ENCODE results near the gene MZT2B. TPM values are rescaled to one million over a fixed set of nuclear protein-coding genes. Genes with fewer than 3 reads are reported as not detected.
A peak's percentile ranks its signal among the peaks of the same experiment; 100 is the strongest.

The MZT2B gene
- total and polyA plus RNA-seq, 9 of the 15 experiments (the other 6 are each of a cell fraction or from before 2014, with no cell fraction given), result 5.1 to 435 (median 102) TPM

DNA sequence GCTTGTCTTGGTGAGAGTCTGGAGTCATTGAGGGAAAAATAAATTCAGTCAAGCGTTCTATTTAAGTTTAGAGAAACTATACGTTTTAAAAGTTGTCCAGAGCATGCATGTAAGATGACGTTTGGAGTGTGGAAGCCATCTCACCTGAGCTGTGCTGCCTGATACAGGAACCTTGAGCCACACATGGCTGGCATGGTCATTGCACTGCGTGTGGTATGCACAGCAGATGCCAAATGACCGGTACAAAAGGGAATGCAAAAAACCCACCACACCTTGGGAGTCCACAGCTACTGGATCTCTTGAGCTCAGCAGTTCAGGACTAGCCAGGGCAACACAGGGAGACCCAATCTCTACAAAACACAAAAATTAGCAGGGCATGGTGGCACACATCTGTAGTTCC is 4.3 kb downstream of the MZT2B start:
- peaks cover 33% of the 10 kb centered on the region for H3K79me2 ChIP-seq (ENCODE audit: control insufficient read depth, insufficient read depth, low read length)
- H2AFZ ChIP-seq (ENCODE audit: low read depth, low read length), result no peak overlapping the region
- H3K4me1 ChIP-seq (replicated peaks in 1 of 2; ENCODE audit: control insufficient read depth in 2 of 2, insufficient read depth in 2 of 2, low read length in 2 of 2), result peaks cover 9 to 36% of the 10 kb centered on the region in 2 experiments; a peak in 4 of 5 replicates
- BruUV-seq (replicated peaks), result no TSS peak
- TF ChIP-seq POLR2G (IDR thresholded peaks at IDR 0.05; ENCODE audit: low read depth, low read length) (0 out of 2 replicates have a peak, but pooled peaks have one; percentile 2), GATAD2A (IDR thresholded peaks at IDR 0.05) (no peak), HCFC1 (IDR thresholded peaks at IDR 0.05; ENCODE audit: low read depth, low read length) (no peak), ZEB2 (IDR thresholded peaks at IDR 0.05) (no peak), ZNF212 (CRISPR knock-in tag; IDR thresholded peaks at IDR 0.05) (no peak)
- intact Hi-C loops (cut with micrococcal nuclease) (loop anchor here (10.0 kb wide), 1 partner anchor 1298 kb away; no protein-coding TSS in a partner anchor), in situ Hi-C loops (cut with MboI) (no loop called here)
- ChIA-PET CTCF (ENCODE audit: low intra/inter-chr PET ratio) (no interaction called here), POLR2A (interaction anchor here (0.6 to 1.6 kb wide), 3 partner anchors 81 to 1301 kb away, joined by 3 to 7 read pairs (median 3); a partner anchor contains a TSS)
- H3K27ac ChIP-seq (ENCODE audit: extremely low read depth, low read depth, low read length), result no peak overlapping the region
- no peak for ATAC-seq
- no peak for FAIRE-seq
- H3K4me3 ChIP-seq, result no peak overlapping the region
- WGBS (ENCODE audit: insufficient coverage, low coverage, missing lambda C conversion rate), result 81% methylated on average over 5 of the region's 5 CpGs
- peaks cover 27% of the 10 kb centered on the region; the same call in 2 of the 3 replicates for H3K36me3 ChIP-seq (ENCODE audit: control insufficient read depth, insufficient read depth, low read length)
- no peak for DNase-seq (ENCODE audit: extremely low read depth in 1 of 4, low spot score in 3 of 4)
- H3K4me2 ChIP-seq (ENCODE audit: insufficient read depth, low read length), result no peak overlapping the region
- no peaks in the 10 kb centered on the region for H3K9me3 ChIP-seq (replicated peaks; ENCODE audit: control insufficient read depth, insufficient read depth, low read depth, low read length)
- no peaks in the 10 kb centered on the region for H4K20me1 ChIP-seq (replicated peaks; ENCODE audit: control insufficient read depth, insufficient read depth, low read length)
- no peak overlapping the region for H3K9ac ChIP-seq (ENCODE audit: insufficient read depth in 1 of 2, low read depth in 2 of 2, low read length in 2 of 2)
- H3K9me1 ChIP-seq (ENCODE audit: control insufficient read depth, insufficient read depth, low read length), result no peaks in the 10 kb centered on the region
- H3K27me3 ChIP-seq (ENCODE audit: control insufficient read depth in 2 of 2, insufficient read depth in 2 of 2, low read length in 2 of 2), result no peaks in the 10 kb centered on the region

GRCh38 chr2:130187268-130187667 is 5.2 kb downstream of the MZT2B start:
- ChIA-PET CTCF (ENCODE audit: low intra/inter-chr PET ratio) (no interaction called here), POLR2A (interaction anchor here (0.7 to 1.6 kb wide), 3 partner anchors 8 to 1300 kb away, joined by 3 to 7 read pairs (median 3); a partner anchor contains a TSS)
- H3K4me2 ChIP-seq (ENCODE audit: insufficient read depth, low read length), result no peak overlapping the region
- H2AFZ ChIP-seq (ENCODE audit: low read depth, low read length), result no peak overlapping the region
- H3K4me1 ChIP-seq (replicated peaks in 1 of 2; ENCODE audit: control insufficient read depth in 2 of 2, insufficient read depth in 2 of 2, low read length in 2 of 2), result peaks cover 9 to 30% of the 10 kb centered on the region in 2 experiments; a peak in 4 of 5 replicates
- ATAC-seq, result no peak
- H3K9me3 ChIP-seq (replicated peaks; ENCODE audit: control insufficient read depth, insufficient read depth, low read depth, low read length), result no peaks in the 10 kb centered on the region
- intact Hi-C loops (cut with micrococcal nuclease), result loop anchor here (10.0 kb wide), 1 partner anchor 1298 kb away; no protein-coding TSS in a partner anchor
- H3K27ac ChIP-seq (ENCODE audit: extremely low read depth, low read depth, low read length), result no peak overlapping the region
- H3K79me2 ChIP-seq (ENCODE audit: control insufficient read depth, insufficient read depth, low read length), result peaks cover 27% of the 10 kb centered on the region
- BruUV-seq (replicated peaks), result no TSS peak
- peaks cover 27% of the 10 kb centered on the region; the same call in 2 of the 3 replicates for H3K36me3 ChIP-seq (ENCODE audit: control insufficient read depth, insufficient read depth, low read length)
- WGBS (ENCODE audit: insufficient coverage, low coverage, missing lambda C conversion rate), result 64% methylated on average over 6 of the region's 8 CpGs
- TF ChIP-seq, protein P1, sequence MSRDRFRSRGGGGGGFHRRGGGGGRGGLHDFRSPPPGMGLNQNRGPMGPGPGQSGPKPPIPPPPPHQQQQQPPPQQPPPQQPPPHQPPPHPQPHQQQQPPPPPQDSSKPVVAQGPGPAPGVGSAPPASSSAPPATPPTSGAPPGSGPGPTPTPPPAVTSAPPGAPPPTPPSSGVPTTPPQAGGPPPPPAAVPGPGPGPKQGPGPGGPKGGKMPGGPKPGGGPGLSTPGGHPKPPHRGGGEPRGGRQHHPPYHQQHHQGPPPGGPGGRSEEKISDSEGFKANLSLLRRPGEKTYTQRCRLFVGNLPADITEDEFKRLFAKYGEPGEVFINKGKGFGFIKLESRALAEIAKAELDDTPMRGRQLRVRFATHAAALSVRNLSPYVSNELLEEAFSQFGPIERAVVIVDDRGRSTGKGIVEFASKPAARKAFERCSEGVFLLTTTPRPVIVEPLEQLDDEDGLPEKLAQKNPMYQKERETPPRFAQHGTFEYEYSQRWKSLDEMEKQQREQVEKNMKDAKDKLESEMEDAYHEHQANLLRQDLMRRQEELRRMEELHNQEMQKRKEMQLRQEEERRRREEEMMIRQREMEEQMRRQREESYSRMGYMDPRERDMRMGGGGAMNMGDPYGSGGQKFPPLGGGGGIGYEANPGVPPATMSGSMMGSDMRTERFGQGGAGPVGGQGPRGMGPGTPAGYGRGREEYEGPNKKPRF (IDR thresholded peaks at IDR 0.05; ENCODE audit: low read depth, low read length), result no peak
- TF ChIP-seq TAF9B (IDR thresholded peaks at IDR 0.05; ENCODE audit: partially characterized antibody) (no peak), TCF3 (CRISPR knock-in tag; IDR thresholded peaks at IDR 0.05) (no peak), RUNX1 (IDR thresholded peaks at IDR 0.05; ENCODE audit: low read depth) (no peak), BRD9 (IDR thresholded peaks at IDR 0.05; ENCODE audit: low read depth, partially characterized antibody) (no peak), CHD1 (IDR thresholded peaks at IDR 0.05; ENCODE audit: low read length) (no peak)
- TF ChIP-seq, protein P2, sequence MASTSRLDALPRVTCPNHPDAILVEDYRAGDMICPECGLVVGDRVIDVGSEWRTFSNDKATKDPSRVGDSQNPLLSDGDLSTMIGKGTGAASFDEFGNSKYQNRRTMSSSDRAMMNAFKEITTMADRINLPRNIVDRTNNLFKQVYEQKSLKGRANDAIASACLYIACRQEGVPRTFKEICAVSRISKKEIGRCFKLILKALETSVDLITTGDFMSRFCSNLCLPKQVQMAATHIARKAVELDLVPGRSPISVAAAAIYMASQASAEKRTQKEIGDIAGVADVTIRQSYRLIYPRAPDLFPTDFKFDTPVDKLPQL (IDR thresholded peaks at IDR 0.05; ENCODE audit: extremely low read depth, insufficient read length), result no peak
- peak overlapping the region in 1 of 2 experiments; percentile 78; a peak in 1 of 4 replicates for H3K9ac ChIP-seq (ENCODE audit: insufficient read depth in 1 of 2, low read depth in 2 of 2, low read length in 2 of 2)
- no peaks in the 10 kb centered on the region for H4K20me1 ChIP-seq (replicated peaks; ENCODE audit: control insufficient read depth, insufficient read depth, low read length)
- no peaks in the 10 kb centered on the region for H3K9me1 ChIP-seq (ENCODE audit: control insufficient read depth, insufficient read depth, low read length)
- in situ Hi-C loops (cut with MboI), result no loop called here
- DNase-seq (ENCODE audit: extremely low read depth in 1 of 4, low spot score in 3 of 4), result no peak
- no peak overlapping the region for H3K4me3 ChIP-seq
- no peak for FAIRE-seq
- no peaks in the 10 kb centered on the region for H3K27me3 ChIP-seq (ENCODE audit: control insufficient read depth in 2 of 2, insufficient read depth in 2 of 2, low read length in 2 of 2)

Measured in K562 (cell line).